GM23338 (cell line): ENCODE measurements around the gene IZUMO4. TPM values are rescaled to one million over a fixed set of nuclear protein-coding genes. Genes with fewer than 3 reads are reported as not detected.

ENCODE experiments used
- ATAC-seq: fragments of 200-7000 bp; cut with Tn5 transposase; 3 replicates; pipeline ENCODE4 v1.9.1; 2020
- DNase-seq: peaks from one replicate; pipeline ENCODE4 v3.0.0-alpha.2; 2015; ENCODE audit warnings: low spot score
- H2AFZ ChIP-seq: fragments of 200-600 bp; sonication (generic); 2 replicates; pipeline ENCODE4 v1.8.0; 2016; ENCODE audit warnings: antibody characterized with exemption, mild to moderate bottlenecking, moderate library complexity
- H3F3A ChIP-seq: fragments of 200-600 bp; sonication (generic); replicated peaks from 2 replicates; pipeline ENCODE4 v1.8.0; 2017; ENCODE audit warnings: antibody characterized with exemption, mixed run types, low read depth
- H3K27ac ChIP-seq: fragments of 200-600 bp; sonication (generic); 2 replicates; pipeline ENCODE4 v1.6.1; 2016; ENCODE audit warnings: low read depth
- H3K27me3 ChIP-seq: fragments of 200-600 bp; sonication (generic); 2 replicates; pipeline ENCODE4 v1.8.0; 2016; ENCODE audit warnings: mild to moderate bottlenecking, mixed run types, moderate library complexity; ENCODE audit not compliant: insufficient read depth
- H3K36me3 ChIP-seq: fragments of 200-600 bp; sonication (generic); 2 replicates; pipeline ENCODE4 v1.8.0; 2016; ENCODE audit warnings: mild to moderate bottlenecking; ENCODE audit not compliant: insufficient read depth
- H3K4me1 ChIP-seq: fragments of 200-600 bp; sonication (generic); 2 replicates; pipeline ENCODE4 v1.8.0; 2016; ENCODE audit warnings: mild to moderate bottlenecking, moderate library complexity; ENCODE audit not compliant: insufficient read depth
- H3K4me2 ChIP-seq: fragments of 200-600 bp; sonication (generic); 2 replicates; pipeline ENCODE4 v1.7.1; 2017; ENCODE audit warnings: mixed run types
- H3K4me3 ChIP-seq: fragments of 200-600 bp; sonication (generic); 2 replicates; pipeline ENCODE4 v1.6.1; 2016; ENCODE audit warnings: mixed run types
- H3K79me2 ChIP-seq: fragments of 200-600 bp; sonication (generic); replicated peaks from 2 replicates; pipeline ENCODE4 v1.8.0; 2017; ENCODE audit warnings: mild to moderate bottlenecking; ENCODE audit not compliant: insufficient read depth
- H3K9me2 ChIP-seq: fragments of 200-600 bp; sonication (generic); 2 replicates; pipeline ENCODE4 v1.8.0; 2017; ENCODE audit not compliant: insufficient read depth
- H4K20me1 ChIP-seq: fragments of 200-600 bp; sonication (generic); replicated peaks from 2 replicates; pipeline ENCODE4 v1.8.0; 2017; ENCODE audit warnings: mild to moderate bottlenecking; ENCODE audit not compliant: insufficient read depth
- H3K27ac Mint-ChIP-seq: 2 replicates; pipeline ENCODE4 v1.8.0; 2020; ENCODE audit warnings: inconsistent platforms, mild to moderate bottlenecking, moderate library complexity, mixed read lengths
- H3K27me3 Mint-ChIP-seq: 3 replicates; pipeline ENCODE4 v1.8.0; 2022; ENCODE audit warnings: low read depth, mild to moderate bottlenecking, moderate library complexity, mixed read lengths, inconsistent platforms; ENCODE audit not compliant: insufficient read depth, poor library complexity
- H3K36me3 Mint-ChIP-seq: 3 replicates; pipeline ENCODE4 v1.8.0; 2021; ENCODE audit warnings: low read depth, mild to moderate bottlenecking, inconsistent platforms, moderate library complexity, mixed read lengths
- H3K4me1 Mint-ChIP-seq: 3 replicates; pipeline ENCODE4 v1.8.0; 2020; ENCODE audit warnings: mild to moderate bottlenecking, inconsistent platforms, mixed read lengths
- H3K4me3 Mint-ChIP-seq: 3 replicates; pipeline ENCODE4 v1.8.0; 2021; ENCODE audit warnings: moderate library complexity, mild to moderate bottlenecking, inconsistent platforms, mixed read lengths
- H3K9me3 Mint-ChIP-seq: 3 replicates; pipeline ENCODE4 v1.8.0; 2020; ENCODE audit warnings: moderate library complexity, mild to moderate bottlenecking, inconsistent platforms, mixed read lengths
- CREB1 ChIP-seq: fragments of 250-450 bp; sonication (Bioruptor Pico); IDR thresholded peaks from 2 replicates; pipeline ENCODE4 v1.5.0; 2020; ENCODE audit warnings: low read depth, mild to moderate bottlenecking, moderate library complexity
- CTCF ChIP-seq, 2 experiments: fragments of 200-600 bp in 1 of 2; sonication (generic) in 1 of 2; conservative IDR thresholded peaks; 2 replicates each; pipeline versions ENCODE4 v1.5.1 to v1.6.1; 2016 to 2017; ENCODE audit warnings: antibody characterized with exemption in 2 of 2, low read depth in 2 of 2, mild to moderate bottlenecking in 2 of 2, moderate library complexity in 1 of 2
- ETS1 ChIP-seq: IDR thresholded peaks from 2 replicates; pipeline ENCODE4 v1.6.1; 2016; ENCODE audit warnings: antibody characterized with exemption
- EZH2 ChIP-seq: fragments of 200-600 bp; sonication (generic); IDR thresholded peaks from one replicate; pipeline ENCODE4 v1.8.0; 2017; ENCODE audit warnings: antibody characterized with exemption, mild to moderate bottlenecking, low read depth; ENCODE audit not compliant: unreplicated experiment
- EZH2phosphoT487 ChIP-seq: fragments of 200-600 bp; sonication (generic); IDR thresholded peaks from one replicate; pipeline ENCODE4 v1.8.1; 2018; ENCODE audit warnings: antibody characterized with exemption; ENCODE audit not compliant: unreplicated experiment
- JUNB ChIP-seq: IDR thresholded peaks from one replicate; pipeline ENCODE4 v1.6.1; 2016; ENCODE audit warnings: antibody characterized with exemption; ENCODE audit not compliant: unreplicated experiment
- NANOG ChIP-seq: IDR thresholded peaks from 2 replicates; pipeline ENCODE4 v1.6.1; 2016; ENCODE audit warnings: antibody characterized with exemption, borderline replicate concordance
- POLR2AphosphoS5 ChIP-seq: IDR thresholded peaks from 2 replicates; pipeline ENCODE4 v1.6.1; 2016; ENCODE audit warnings: antibody characterized with exemption, low read depth
- REST ChIP-seq: IDR thresholded peaks from one replicate; pipeline ENCODE4 v1.6.1; 2018; ENCODE audit warnings: antibody characterized with exemption; ENCODE audit not compliant: unreplicated experiment
- STAT1 ChIP-seq: IDR thresholded peaks from one replicate; pipeline ENCODE4 v1.6.1; 2016; ENCODE audit warnings: antibody characterized with exemption; ENCODE audit not compliant: unreplicated experiment
- ZNF331 ChIP-seq: fragments of 250-450 bp; sonication (Bioruptor Pico); IDR thresholded peaks from 2 replicates; pipeline ENCODE4 v1.5.0; 2020; ENCODE audit warnings: low read depth, mild to moderate bottlenecking, moderate library complexity
- polyA plus RNA-seq: library from polyadenylated mRNA; unstranded; fragments of >200 nt; fragmentation: Nextera tagmentation; extraction: Ambion mirVana; gene quantifications from 2 replicates; pipeline ENCODE4 v1.2.1, GENCODE V29; 2016
- total RNA-seq: library from RNA; depleted of rRNA; stranded (reverse); fragments of >200 nt; shearing (Covaris generic); gene quantifications from 2 replicates; pipeline ENCODE4 v1.2.3, GENCODE V29; 2014

Gene IZUMO4
- total and polyA plus RNA-seq, 2 experiments from 2014 or later, result 0.57 to 2.2 TPM

GRCh38 chr19:2114218-2114617, 17.5 kb downstream of the IZUMO4 start (continued):
- TF ChIP-seq ETS1 (no peak), POLR2AphosphoS5 (no peak), STAT1 (no peak), JUNB (no peak), EZH2 (no peak), REST (no peak), NANOG (no peak)

- no peak overlapping the region for H3K4me3 ChIP-seq
- H4K20me1 ChIP-seq, result peaks cover 10% of the 10 kb centered on the region
- H3K27ac Mint-ChIP-seq, result no peak overlapping the region
- no peak overlapping the region for H2AFZ ChIP-seq
- no peaks in the 10 kb centered on the region for H3K9me2 ChIP-seq
- H3K27me3 ChIP-seq, result no peaks in the 10 kb centered on the region
- peaks cover 28% of the 10 kb centered on the region for H3K36me3 ChIP-seq
- H3K4me2 ChIP-seq, result no peak overlapping the region
- H3F3A ChIP-seq, result peaks cover 4% of the 10 kb centered on the region; the same call in 1 of the 2 replicates
- no peak overlapping the region for H3K4me3 Mint-ChIP-seq
- H3K4me1 Mint-ChIP-seq, result no peaks in the 10 kb centered on the region; the same call in 2 of the 3 replicates
- DNase-seq (no peak), ATAC-seq (no peak)
- TF ChIP-seq CTCF (conservative IDR thresholded peaks at IDR 0.05; ENCODE audit: low read depth in 2 of 2), result no peak
- TF ChIP-seq EZH2, result no peak
- no peak for TF ChIP-seq CREB1 (CRISPR knock-in tag)
- TF ChIP-seq REST, result no peak
- TF ChIP-seq ZNF331 (CRISPR knock-in tag), result no peak
- no peak for TF ChIP-seq EZH2phosphoT487
- no peaks in the 10 kb centered on the region for H3K9me3 Mint-ChIP-seq
- peaks cover 72% of the 10 kb centered on the region for H3K36me3 Mint-ChIP-seq
- no peaks in the 10 kb centered on the region for H3K79me2 ChIP-seq
- no peaks in the 10 kb centered on the region for H3K4me1 ChIP-seq
- no peak overlapping the region for H3K27ac ChIP-seq
- H3K27me3 Mint-ChIP-seq, result peaks cover 5% of the 10 kb centered on the region
Measured at GRCh38 chr19:2114821-2115220, 18.1 kb downstream of the IZUMO4 start.
